HEK293T (cell line): ENCODE data around the gene CHST1.

ENCODE experiments used
- CTCF ChIA-PET: fragments of 350-600 bp; formaldehyde crosslinking; extraction: SDS; loops from one replicate; lab custom pipeline; 2021; ENCODE audit warnings: antibody characterized with exemption, inconsistent platforms; lab: Yijun Ruan, JAX
- POLR2A ChIA-PET: fragments of 350-600 bp; formaldehyde crosslinking; extraction: SDS; loops from one replicate; lab custom pipeline; 2020; ENCODE audit warnings: antibody characterized with exemption, inconsistent platforms; lab: Yijun Ruan, JAX
- DNase-seq: peaks from one replicate; pipeline ENCODE4 v3.0.0; 2012; ENCODE audit warnings: mixed read lengths; ENCODE audit errors: extremely low spot score
- ARNT ChIP-seq: fragments of 450-650 bp; IDR thresholded peaks from 2 replicates; pipeline ENCODE4 v1.6.1; 2017; ENCODE audit warnings: mild to moderate bottlenecking
- BHLHE40 ChIP-seq: fragments of 450-650 bp; IDR thresholded peaks from 2 replicates; pipeline ENCODE4 v1.6.1; 2016; ENCODE audit warnings: mild to moderate bottlenecking, moderate library complexity, borderline replicate concordance
- CTBP1 ChIP-seq: fragments of 450-650 bp; IDR thresholded peaks from 2 replicates; pipeline ENCODE4 v1.6.1; 2016; ENCODE audit warnings: borderline replicate concordance
- ELF4 ChIP-seq: fragments of 450-650 bp; IDR thresholded peaks from 2 replicates; pipeline ENCODE4 v1.6.1; 2017; ENCODE audit warnings: antibody characterized with exemption
- FOXA1 ChIP-seq: fragments of 450-650 bp; IDR thresholded peaks from 2 replicates; pipeline ENCODE4 v1.6.1; 2016; ENCODE audit warnings: mild to moderate bottlenecking
- FOXK2 ChIP-seq: fragments of 450-650 bp; IDR thresholded peaks from 2 replicates; pipeline ENCODE4 v1.6.1; 2016; ENCODE audit warnings: mild to moderate bottlenecking
- FOXM1 ChIP-seq: fragments of 450-650 bp; IDR thresholded peaks from 2 replicates; pipeline ENCODE4 v1.6.1; 2017; ENCODE audit warnings: mild to moderate bottlenecking, borderline replicate concordance
- HDGF ChIP-seq: fragments of 450-650 bp; IDR thresholded peaks from 2 replicates; pipeline ENCODE4 v1.6.1; 2017; ENCODE audit warnings: antibody characterized with exemption, borderline replicate concordance
- L3MBTL2 ChIP-seq: fragments of 450-650 bp; conservative IDR thresholded peaks from 2 replicates; pipeline ENCODE4 v1.6.1; 2016; ENCODE audit warnings: mild to moderate bottlenecking
- LEF1 ChIP-seq: fragments of 450-650 bp; IDR thresholded peaks from 2 replicates; pipeline ENCODE4 v1.6.1; 2017; ENCODE audit warnings: mild to moderate bottlenecking, borderline replicate concordance
- NFRKB ChIP-seq: fragments of 450-650 bp; IDR thresholded peaks from 2 replicates; pipeline ENCODE4 v1.6.1; 2016; ENCODE audit warnings: mild to moderate bottlenecking, moderate library complexity
- SP1 ChIP-seq: fragments of 450-650 bp; IDR thresholded peaks from 2 replicates; pipeline ENCODE4 v1.6.1; 2017
- SUZ12 ChIP-seq: fragments of 450-650 bp; IDR thresholded peaks from 2 replicates; pipeline ENCODE4 v1.6.1; 2016; ENCODE audit warnings: mild to moderate bottlenecking
- TARDBP ChIP-seq: fragments of 450-650 bp; IDR thresholded peaks from 2 replicates; pipeline ENCODE4 v1.6.1; 2016
- ZNF384 ChIP-seq: fragments of 450-650 bp; IDR thresholded peaks from 2 replicates; pipeline ENCODE4 v1.6.1; 2016
- TF ChIP-seq, protein P1 (sequence below): fragments of 450-650 bp; IDR thresholded peaks from 2 replicates; pipeline ENCODE4 v1.6.1; 2016

The CHST1 gene

GRCh38 chr11:45646275-45646927 is 19.0 kb downstream of the CHST1 start:
- ChIA-PET POLR2A (no interaction called here), CTCF (interaction anchor here (2.5 kb wide), 1 partner anchor 9 kb away, joined by 8 read pairs; no protein-coding TSS in a partner anchor)
- TF ChIP-seq NFRKB, result no peak
- no peak for TF ChIP-seq L3MBTL2
- TF ChIP-seq SUZ12, result no peak
- TF ChIP-seq, protein P1, sequence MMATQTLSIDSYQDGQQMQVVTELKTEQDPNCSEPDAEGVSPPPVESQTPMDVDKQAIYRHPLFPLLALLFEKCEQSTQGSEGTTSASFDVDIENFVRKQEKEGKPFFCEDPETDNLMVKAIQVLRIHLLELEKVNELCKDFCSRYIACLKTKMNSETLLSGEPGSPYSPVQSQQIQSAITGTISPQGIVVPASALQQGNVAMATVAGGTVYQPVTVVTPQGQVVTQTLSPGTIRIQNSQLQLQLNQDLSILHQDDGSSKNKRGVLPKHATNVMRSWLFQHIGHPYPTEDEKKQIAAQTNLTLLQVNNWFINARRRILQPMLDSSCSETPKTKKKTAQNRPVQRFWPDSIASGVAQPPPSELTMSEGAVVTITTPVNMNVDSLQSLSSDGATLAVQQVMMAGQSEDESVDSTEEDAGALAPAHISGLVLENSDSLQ, result no peak
- no peak for TF ChIP-seq SP1
- TF ChIP-seq CTBP1, result no peak
- TF ChIP-seq LEF1, result no peak
- TF ChIP-seq BHLHE40, result no peak
- no peak for DNase-seq

DNA sequence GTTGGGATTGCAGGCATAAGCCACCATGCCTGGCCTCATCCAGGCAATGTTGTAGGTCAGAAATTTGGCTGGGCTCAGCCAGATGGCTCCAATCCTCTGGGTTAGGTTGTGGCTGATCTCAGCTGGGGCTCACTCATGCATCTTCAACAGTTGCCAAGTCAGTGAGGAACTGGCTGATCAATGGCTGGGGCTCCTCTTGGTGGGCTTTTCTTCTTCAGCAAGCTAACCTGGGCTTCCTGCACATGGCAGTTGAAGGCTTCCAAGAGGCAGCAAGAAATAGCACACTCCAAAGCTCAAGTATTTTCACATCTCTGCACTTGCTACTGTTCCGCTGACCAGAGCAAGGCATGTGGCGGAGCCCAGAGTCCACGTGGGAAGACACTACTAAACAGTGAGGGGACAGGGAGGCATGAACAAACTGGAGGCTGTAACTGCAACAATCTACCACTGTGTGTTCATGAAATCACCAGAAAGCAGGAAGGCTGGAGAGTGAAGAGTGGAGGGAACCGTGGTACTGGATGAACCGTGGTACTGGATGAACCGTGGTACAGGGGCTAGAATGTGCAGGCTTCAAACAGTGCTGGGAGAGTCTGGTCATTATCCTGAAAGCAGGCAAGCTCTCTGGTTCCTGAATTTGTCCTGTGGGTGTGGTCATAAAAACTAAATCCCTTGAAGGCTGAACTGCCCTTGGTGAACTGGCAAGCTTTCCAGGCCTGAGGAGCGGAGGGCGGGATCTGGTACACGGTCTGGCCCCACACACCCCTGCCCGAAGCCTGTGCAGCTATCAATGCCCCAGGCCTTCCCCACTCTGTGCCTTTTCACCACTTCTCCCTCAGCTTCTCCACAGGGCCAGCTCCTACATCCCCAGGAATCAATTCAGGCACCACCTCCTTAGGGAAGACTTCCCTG is 20.2 kb downstream of the CHST1 start:
- POLR2A ChIA-PET, result no interaction called here
- no peak for DNase-seq
- TF ChIP-seq FOXA1, result no peak
- no peak for TF ChIP-seq LEF1
- no peak for TF ChIP-seq ELF4
- no peak for TF ChIP-seq TARDBP
- no peak for TF ChIP-seq SP1
- TF ChIP-seq, protein P1, result no peak
- TF ChIP-seq HDGF, result no peak
- no peak for TF ChIP-seq ZNF384
- no peak for TF ChIP-seq NFRKB
- no peak for TF ChIP-seq L3MBTL2
- no peak for TF ChIP-seq FOXM1
- TF ChIP-seq SUZ12, result no peak
- no peak for TF ChIP-seq ARNT
- no peak for TF ChIP-seq BHLHE40
- CTCF ChIA-PET, result interaction anchor here (1.8 to 2.5 kb wide), 2 partner anchors 10 to 127 kb away, joined by 5 to 8 read pairs; no protein-coding TSS in a partner anchor

DNA sequence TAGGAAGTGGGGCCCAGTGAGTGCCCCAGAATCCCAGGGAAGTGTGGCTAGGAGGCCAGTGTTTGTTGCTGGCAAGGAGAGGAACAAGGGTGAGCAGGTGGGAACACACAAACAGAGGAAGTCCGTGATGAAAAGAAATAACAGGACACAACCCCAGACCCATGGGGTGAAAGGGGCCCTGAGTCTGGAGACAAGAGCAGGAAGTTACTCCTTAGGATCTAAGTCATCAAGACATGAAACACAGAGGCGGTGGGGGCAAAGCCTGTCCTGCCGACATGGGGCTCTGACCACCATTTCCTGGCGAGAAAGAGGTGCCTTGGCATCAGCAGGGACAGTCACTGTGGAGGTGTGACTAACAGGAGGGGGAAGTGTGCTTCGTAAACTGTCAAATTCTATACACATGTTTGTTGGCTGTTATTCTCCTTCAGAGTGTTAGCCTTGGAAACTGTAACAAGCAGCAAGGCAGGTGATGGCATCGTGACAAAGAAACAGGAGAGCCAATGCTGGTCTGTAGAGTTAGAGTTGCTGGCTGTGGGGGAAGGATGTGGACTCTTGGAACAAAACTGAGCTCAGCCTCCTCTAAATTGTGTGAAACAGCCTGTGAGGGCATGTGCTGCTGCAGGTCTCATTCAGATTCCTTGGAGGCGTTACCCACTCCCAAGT is 21.7 kb downstream of the CHST1 start:
- DNase-seq, result no peak
- TF ChIP-seq LEF1 (no peak), TARDBP (no peak), L3MBTL2 (no peak), FOXK2 (no peak), FOXA1 (no peak), FOXM1 (no peak), BHLHE40 (no peak)
- ChIA-PET CTCF (interaction anchor here (1.8 kb wide), 1 partner anchor 128 kb away, joined by 5 read pairs; no protein-coding TSS in a partner anchor), POLR2A (no interaction called here)

DNA sequence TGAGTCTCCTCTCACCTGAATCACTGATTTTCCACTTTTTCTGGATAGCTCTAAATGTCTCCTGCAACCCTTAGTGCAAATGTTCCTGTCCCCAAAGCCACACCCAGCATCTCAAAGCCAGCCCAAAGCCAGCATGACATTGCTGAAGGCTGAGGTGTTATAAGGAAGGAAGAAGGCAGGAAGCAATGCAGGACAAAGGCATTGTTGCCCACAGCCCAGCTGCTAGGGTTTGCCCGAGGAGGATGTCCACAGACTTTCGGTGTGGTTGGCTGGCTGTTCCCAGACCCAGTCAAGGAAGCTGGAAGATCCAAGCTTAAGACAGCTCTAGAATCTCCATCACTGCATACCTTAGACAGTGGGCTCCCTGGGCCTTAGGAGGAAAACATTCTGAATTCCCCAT is 23.5 kb downstream of the CHST1 start:
- ChIA-PET POLR2A (no interaction called here), CTCF (interaction anchor here (1.1 to 1.6 kb wide), 2 partner anchors 13 to 271 kb away, joined by 4 to 7 read pairs; no protein-coding TSS in a partner anchor)
- TF ChIP-seq L3MBTL2 (no peak), CTBP1 (no peak), SUZ12 (no peak), SP1 (no peak), HDGF (no peak), NFRKB (no peak), FOXK2 (no peak), ARNT (no peak), FOXM1 (no peak), FOXA1 (no peak), TARDBP (no peak), ELF4 (no peak), LEF1 (no peak), ZNF384 (no peak)
- TF ChIP-seq, protein P1, result no peak
- DNase-seq, result no peak

- TF ChIP-seq LEF1 (no peak), ARNT (no peak)
- no peak for DNase-seq
- CTCF ChIA-PET, result interaction anchor here (1.0 to 1.6 kb wide), 2 partner anchors 17 to 134 kb away, joined by 3 to 4 read pairs; no protein-coding TSS in a partner anchor
- POLR2A ChIA-PET, result no interaction called here
Observed at GRCh38 chr11:45638051-45638450, 27.4 kb downstream of the CHST1 start.

DNA sequence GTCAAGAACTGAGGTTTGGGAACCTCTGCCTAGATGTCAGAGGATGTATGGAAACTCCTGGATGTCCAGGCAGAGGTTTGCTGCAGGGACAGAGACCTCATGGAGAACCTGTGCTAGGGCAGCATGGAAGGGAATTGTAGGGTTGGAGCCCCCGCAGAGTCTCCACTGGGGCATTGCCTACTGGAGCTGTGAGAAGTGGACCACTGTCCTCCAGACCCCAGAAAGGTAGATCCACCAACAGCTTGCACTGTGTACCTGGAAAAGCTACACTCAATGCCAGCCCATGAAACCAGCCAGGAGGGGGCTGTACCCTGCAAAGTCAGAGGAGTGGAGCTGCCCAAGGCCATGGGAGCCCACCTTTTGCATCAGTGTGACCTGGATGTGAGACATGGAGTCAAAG is 29.5 kb downstream of the CHST1 start:
- CTCF ChIA-PET, result no interaction called here
- no peak for DNase-seq
- no peak for TF ChIP-seq L3MBTL2
- no peak for TF ChIP-seq ELF4
- TF ChIP-seq, protein P1, result no peak
- no peak for TF ChIP-seq HDGF
- TF ChIP-seq CTBP1, result no peak
- no peak for TF ChIP-seq ARNT
- TF ChIP-seq LEF1, result no peak
- TF ChIP-seq ZNF384, result no peak
- POLR2A ChIA-PET, result no interaction called here
